GM10266 (cell line): Measurements from ENCODE around the gene ACYP2.

Experiments used
- DNase-seq: peaks from one replicate; pipeline ENCODE4 v3.0.0; 2012; ENCODE audit errors: extremely low spot score
- TF ChIP-seq, protein P1 (sequence below): IDR thresholded peaks from 2 replicates; pipeline ENCODE4 v1.5.1; 2012; ENCODE audit warnings: mild to moderate bottlenecking, low read depth; ENCODE audit not compliant: control insufficient read depth, insufficient read depth; ENCODE audit errors: missing control alignments

ACYP2 gene

DNA sequence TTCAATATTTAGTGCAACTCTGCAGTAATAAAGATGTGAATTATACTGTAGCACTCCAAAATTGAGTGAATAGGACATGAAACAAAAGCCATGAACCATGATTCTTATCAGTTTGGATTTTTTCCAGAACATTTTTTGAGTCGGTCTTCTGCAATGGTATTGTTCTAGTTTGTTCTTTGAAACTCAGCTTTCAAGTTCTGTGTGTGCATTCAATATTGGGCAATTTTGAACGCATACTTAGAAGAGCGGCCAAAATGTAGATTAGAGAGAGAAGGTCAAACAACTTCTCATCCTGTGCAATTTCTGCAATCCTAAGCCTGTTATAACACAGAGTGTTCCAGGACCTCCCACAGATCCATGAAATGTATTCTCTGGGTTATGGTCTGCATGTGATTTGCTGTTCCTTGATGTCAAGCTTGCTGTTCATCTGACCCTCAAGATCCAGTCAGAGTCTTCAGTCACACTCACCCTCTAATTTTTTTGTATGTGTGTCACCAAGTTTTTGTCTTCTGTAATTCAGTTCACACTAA lies 92.3 kb downstream of the ACYP2 start:
- TF ChIP-seq, protein P1, sequence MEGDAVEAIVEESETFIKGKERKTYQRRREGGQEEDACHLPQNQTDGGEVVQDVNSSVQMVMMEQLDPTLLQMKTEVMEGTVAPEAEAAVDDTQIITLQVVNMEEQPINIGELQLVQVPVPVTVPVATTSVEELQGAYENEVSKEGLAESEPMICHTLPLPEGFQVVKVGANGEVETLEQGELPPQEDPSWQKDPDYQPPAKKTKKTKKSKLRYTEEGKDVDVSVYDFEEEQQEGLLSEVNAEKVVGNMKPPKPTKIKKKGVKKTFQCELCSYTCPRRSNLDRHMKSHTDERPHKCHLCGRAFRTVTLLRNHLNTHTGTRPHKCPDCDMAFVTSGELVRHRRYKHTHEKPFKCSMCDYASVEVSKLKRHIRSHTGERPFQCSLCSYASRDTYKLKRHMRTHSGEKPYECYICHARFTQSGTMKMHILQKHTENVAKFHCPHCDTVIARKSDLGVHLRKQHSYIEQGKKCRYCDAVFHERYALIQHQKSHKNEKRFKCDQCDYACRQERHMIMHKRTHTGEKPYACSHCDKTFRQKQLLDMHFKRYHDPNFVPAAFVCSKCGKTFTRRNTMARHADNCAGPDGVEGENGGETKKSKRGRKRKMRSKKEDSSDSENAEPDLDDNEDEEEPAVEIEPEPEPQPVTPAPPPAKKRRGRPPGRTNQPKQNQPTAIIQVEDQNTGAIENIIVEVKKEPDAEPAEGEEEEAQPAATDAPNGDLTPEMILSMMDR: no peak
- DNase-seq: no peak

DNA sequence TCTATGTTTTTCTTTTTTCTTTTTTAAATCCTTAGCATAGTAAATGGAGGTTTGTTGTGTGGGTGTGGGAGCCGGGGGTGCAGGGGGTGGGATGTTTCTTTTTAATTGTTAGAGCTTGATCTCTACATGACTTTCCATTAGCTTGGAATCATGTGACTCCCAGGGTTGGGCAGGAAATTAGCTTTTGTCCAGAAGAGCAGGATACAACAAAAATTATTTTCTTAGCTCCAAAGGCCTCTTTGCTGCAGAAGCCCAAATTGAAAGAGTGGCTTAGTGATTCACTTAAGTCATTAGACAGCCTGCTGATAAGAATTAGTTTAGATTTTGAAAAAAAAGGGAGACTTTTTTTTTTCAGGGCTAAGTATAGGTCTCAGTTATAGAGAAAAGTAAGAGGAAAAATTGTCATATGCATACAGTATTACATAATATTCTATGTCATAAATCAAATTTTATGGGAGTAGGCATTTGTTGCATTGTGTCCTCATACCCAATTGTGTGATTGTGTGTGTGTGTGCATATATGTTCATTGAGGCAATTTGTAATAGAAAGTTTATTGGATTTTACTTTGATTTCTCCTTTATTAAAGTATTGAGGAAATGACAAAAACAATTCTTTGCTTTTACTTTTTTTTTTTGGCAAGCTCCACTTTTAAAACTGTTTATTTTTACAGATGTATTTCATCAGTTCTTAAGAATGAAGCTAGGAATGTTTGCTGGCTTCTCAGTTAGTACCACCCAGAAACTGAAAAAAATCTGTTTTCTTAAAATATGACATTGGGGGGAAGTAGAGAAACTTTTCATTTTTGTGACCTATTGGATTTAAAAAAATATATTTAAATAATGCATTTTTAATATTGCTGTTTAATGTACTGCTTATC lies 93.2 kb downstream of the ACYP2 start:
- no peak for DNase-seq
- TF ChIP-seq, protein P1: no peak

DNA sequence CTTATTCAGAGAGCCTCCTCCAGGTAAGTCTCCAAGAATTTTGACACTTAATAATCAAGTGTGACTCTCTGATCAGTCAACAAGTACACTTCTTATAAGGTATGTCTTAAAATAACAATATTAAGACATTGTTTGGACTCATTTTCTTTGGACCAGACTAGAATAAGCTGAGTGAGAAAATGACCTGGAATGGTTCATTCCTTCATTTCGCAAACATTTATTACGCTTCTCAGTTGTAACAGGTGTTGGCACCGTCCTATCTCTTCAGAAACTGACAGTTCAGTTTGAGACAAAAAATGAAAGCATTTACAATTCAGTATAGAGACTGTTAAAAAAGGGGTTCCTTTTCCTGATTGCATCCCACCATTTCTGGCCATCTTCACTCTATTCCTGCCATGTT lies 94.0 kb downstream of the ACYP2 start:
- TF ChIP-seq, protein P1: no peak

DNA sequence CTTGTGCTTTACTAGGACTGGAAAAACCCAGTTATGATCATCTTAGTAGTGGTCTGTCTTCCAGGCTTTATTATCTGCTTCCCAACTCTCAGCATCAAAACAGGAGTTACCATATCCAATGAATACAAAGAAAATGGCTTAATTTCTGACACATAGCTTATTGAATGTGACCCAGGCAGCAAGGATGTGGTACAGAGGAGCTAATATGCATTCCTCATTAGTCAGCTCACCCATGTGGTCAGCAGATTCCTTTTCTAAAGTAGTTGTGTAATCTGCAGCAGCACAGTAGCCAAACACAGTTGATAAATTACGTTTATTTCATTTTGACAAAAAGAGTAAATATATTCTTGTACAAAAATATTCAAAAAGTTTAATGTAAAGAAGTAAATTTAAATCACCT lies 97.0 kb downstream of the ACYP2 start:
- no peak for DNase-seq
- TF ChIP-seq, protein P1: no peak

More for the DNA sequence above, 94.0 kb downstream of the ACYP2 start:
- no peak for DNase-seq

DNA sequence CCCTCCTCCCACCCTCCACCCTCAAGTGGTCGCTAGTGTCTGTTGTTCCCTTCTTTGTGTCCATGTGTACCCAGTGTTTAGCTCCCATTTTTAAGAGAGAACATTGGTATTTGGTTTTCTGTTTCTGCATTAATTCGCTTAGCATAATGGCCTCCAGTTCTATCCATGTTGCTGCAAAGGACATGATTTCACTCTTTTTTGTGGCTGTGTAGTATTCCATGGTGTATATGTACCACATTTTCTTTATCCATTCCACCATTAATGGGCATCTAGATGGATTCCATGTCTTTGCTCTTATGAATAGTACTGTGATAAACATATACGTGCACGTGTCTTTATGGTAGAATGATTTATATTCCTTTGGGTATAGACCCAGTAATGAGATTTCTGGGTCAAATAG lies 97.7 kb downstream of the ACYP2 start:
- TF ChIP-seq, protein P1: no peak
- DNase-seq: no peak

DNA sequence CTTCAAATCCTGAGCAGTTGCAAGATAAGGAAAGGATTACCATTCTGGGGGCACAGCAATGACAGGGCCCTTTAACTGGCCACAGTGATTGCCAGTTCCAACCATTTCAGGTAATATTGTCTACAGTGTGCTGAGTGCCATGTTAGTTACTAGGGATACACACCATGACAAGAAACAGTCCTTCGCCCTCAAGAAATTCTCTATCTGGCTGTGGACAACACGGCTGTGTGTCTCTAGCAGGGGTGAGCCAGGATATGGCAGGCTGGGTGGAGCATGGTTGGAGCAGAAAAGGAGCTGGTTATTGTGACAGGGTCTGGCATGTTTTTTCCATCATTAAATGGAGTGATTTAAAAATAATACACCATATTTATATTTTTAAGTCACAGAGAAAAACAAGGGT lies 109.6 kb downstream of the ACYP2 start:
- TF ChIP-seq, protein P1: no peak
- DNase-seq: no peak

DNA sequence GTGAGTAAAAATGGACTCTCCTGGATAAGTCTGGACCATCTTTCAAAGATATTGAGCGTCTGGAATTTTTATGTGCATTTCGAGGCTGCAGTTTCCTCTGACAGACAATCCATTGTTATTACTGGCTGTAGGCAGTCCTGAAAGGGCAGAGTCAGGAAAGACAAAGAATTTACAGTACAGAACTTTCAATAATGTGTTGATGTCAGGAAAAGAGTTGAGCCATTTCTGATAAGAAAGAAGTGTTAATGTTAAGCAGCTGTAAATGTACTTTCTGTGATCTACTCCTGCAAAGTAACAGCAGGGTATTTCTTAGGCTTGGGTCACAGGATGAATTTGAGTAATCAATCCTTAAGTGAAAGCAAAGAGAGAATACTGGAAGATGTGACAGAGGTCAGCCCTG lies 110.8 kb downstream of the ACYP2 start:
- TF ChIP-seq, protein P1: no peak
- DNase-seq: no peak
